PC-9 (cell line): Measurements from ENCODE around the gene BTBD19.

Source experiments
- CTCF ChIP-seq: fragments of 200-600 bp; sonication (generic); conservative IDR thresholded peaks from 2 replicates; pipeline ENCODE4 v1.6.1; 2017; ENCODE audit warnings: mixed run types, antibody characterized with exemption, mild to moderate bottlenecking, moderate library complexity
- EZH2 ChIP-seq: fragments of 200-600 bp; sonication (generic); IDR thresholded peaks from 2 replicates; pipeline ENCODE4 v1.8.0; 2017; ENCODE audit warnings: antibody characterized with exemption, low read depth

GRCh38 chr1:44860891-44861425, 52.6 kb downstream of the BTBD19 start:
- TF ChIP-seq CTCF: no peak
- TF ChIP-seq EZH2: no peak
